Brain microvascular endothelial cell (primary cell): ENCODE data around the gene LINC00237.

ENCODE experiments used
- DNase-seq: peaks from one replicate; pipeline ENCODE4 v3.0.0-alpha.2; 2020
- H3K27ac ChIP-seq: fragments of 250-450 bp; sonication (Bioruptor Pico); 2 replicates; pipeline ENCODE4 v1.5.1; 2020; ENCODE audit warnings: mild to moderate bottlenecking, moderate library complexity
- H3K27me3 ChIP-seq: fragments of 250-450 bp; sonication (Bioruptor Pico); replicated peaks from 2 replicates; pipeline ENCODE4 v1.5.1; 2020; ENCODE audit warnings: mild to moderate bottlenecking
- H3K36me3 ChIP-seq: fragments of 250-450 bp; sonication (Bioruptor Pico); replicated peaks from 2 replicates; pipeline ENCODE4 v1.5.1; 2020; ENCODE audit warnings: mild to moderate bottlenecking
- H3K4me3 ChIP-seq: 2 replicates; pipeline ENCODE4 v1.5.1; 2011; ENCODE audit warnings: low read depth, mild to moderate bottlenecking, control low read depth, low read length, moderate library complexity
- CTCF ChIP-seq: IDR thresholded peaks from 2 replicates; pipeline ENCODE4 v1.5.1; 2011; ENCODE audit warnings: low read depth, mild to moderate bottlenecking, moderate library complexity, low read length, control low read depth, inconsistent platforms; ENCODE audit errors: missing control alignments
- in situ Hi-C: cut with HindIII; loops from 2 replicates; pipeline ENCODE4 v1.10.0; 2017; ENCODE audit warnings: low sequenced_read_pairs, low pct_ligation_motif_present

Gene LINC00237

DNA sequence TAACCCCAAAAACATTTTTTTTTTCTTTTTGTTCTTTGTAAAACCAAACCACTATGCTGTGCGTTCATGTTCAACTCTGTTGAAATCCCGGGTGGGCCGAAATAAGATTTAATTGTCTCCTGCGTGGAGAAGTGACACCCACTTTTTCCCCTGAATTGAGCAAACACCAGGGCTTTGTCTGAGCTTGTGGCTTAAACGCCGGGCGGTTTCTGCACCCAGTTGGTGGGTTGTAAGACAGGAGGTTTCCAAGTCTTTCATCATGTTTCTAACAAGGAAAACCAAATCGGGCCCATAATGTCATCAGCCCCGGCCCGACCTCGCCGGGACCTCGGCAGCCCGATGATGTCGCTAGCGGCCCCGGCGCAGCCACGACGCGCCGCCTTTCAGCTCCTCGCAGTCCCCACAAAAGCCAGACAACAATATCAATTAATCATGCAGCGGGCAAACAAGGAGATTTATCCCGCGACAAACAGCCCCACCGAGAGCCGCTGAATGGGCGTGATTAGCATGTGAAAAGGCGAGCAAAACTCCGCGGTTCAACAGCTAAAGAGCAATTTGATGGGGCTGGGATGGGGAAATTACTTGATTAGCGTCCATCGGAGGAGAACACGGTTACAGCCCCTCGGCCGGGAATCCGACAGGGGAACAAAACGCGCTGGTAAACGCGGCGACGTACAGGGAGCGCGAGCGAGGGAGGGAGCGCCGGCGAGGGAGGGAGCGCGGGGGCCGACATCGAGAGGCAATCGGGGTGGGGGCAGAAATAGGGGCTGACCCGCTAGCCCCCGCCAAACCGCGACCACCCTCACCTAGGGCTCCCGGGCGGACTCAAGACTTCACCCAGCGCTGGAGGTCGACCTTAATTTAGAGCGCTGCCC lies 5.3 kb downstream of the LINC00237 start:
- Histone ChIP-seq H3K27me3 (peaks cover 80% of the 10 kb centered on the region), H3K4me3 (no peak overlapping the region), H3K36me3 (no peaks in the 10 kb centered on the region), H3K27ac (no peak overlapping the region)
- in situ Hi-C loops: no loop called here
- no peak for TF ChIP-seq CTCF
- DNase-seq: no peak

DNA sequence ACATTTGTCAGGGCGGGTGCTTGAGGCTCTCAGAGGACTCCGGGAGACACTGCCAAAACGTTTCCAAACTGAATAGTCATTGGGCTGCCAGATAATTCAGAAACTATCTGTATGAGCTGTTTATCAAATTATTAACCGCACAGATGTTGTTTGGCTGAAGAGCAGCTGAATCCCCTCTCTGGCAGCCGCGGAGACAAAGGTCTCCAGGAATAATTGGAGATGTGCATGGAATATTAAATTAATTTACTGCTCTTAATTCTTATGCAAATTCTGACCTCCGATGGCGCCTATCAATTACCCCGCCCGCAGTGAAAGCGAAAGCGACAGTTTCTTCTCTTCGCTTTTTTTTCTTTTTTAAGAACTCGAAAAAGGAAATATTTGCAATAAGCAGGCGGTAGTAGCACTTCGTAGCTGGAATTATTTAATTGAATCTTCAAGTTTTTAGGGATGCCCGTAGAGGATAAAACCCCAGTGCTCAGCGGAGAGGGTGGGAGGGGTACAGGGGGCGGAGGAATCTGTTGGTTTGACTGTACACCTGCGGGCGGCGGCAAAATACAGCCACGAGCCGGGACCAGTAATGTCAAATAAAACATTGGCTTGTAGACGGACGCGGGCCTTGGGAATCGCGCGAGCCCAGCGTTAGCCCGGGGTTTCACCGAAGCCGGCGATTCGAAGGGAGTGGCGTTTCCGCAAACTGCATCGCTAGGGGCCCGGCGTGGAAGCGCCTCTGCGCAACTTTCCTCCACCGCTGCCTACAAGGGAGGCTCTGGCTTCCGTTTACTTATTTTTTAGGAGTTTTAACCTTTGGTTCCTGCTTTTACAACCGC lies 6.2 kb downstream of the LINC00237 start:
- no peak for DNase-seq
- in situ Hi-C loops: no loop called here
- peaks cover 73% of the 10 kb centered on the region for H3K27me3 ChIP-seq
- TF ChIP-seq CTCF: no peak
- H3K4me3 ChIP-seq: peak overlapping the region; percentile 12
- H3K36me3 ChIP-seq: no peaks in the 10 kb centered on the region
- H3K27ac ChIP-seq: no peak overlapping the region

- DNase-seq: peak; percentile 13
- Histone ChIP-seq H3K27me3 (peaks cover 40% of the 10 kb centered on the region), H3K27ac (no peak overlapping the region), H3K36me3 (no peaks in the 10 kb centered on the region), H3K4me3 (no peak overlapping the region)
- in situ Hi-C loops: no loop called here
- no peak for TF ChIP-seq CTCF
These were observed 9.7 kb downstream of the LINC00237 start for GRCh38 chr20:21096321-21097043.

DNA sequence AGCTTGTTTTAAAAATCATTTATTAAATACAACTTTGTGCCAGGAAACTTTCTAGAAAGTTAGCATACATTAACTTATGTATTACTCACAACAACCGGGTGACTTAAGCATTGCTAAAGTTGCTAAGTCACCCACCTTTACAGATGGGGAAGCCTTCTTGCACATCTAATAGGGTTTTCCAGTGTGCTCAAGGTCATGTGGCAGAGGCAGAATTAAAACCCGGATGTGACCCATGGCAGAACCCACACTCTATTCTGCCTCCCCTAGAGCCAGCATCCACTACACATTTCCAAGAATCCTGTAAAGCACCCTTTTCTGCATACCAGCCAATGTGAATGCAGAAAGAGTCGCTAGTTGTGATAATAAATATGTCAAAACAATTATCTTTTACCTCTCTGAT lies 13.4 kb downstream of the LINC00237 start:
- in situ Hi-C loops: no loop called here
- H3K4me3 ChIP-seq: no peak overlapping the region
- no peak for DNase-seq
- TF ChIP-seq CTCF: no peak
- peaks cover 4% of the 10 kb centered on the region for H3K27me3 ChIP-seq
- H3K27ac ChIP-seq: no peak overlapping the region
- no peaks in the 10 kb centered on the region for H3K36me3 ChIP-seq

DNA sequence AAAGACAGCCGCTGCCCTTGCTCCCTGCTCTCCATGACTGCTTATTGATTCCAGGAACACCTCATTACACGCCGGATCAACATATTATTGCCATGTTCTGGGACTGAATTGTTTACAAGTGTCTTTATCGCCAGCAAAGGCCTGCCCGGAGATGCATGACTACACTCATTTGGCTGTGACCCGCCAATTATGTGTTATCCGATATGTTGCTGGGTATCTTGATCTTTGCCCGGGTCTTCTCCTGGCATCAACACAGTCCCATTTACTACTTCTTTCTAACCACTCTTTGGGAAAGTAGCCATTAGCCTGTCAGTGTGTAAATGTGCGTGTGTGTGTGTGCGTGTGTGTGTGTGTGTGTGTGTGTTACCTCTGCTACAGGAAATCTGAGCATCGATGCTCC lies 15.4 kb downstream of the LINC00237 start:
- no peak for TF ChIP-seq CTCF
- Histone ChIP-seq H3K36me3 (no peaks in the 10 kb centered on the region), H3K4me3 (no peak overlapping the region), H3K27ac (no peak overlapping the region), H3K27me3 (no peaks in the 10 kb centered on the region)
- DNase-seq: no peak
- in situ Hi-C loops: no loop called here
